Parathyroid adenoma (tissue), 2 donors: ENCODE data around the gene SLC1A7.

Source experiments
- H2AFZ ChIP-seq: fragments of 300-600 bp; sonication (generic); one replicate; pipeline ENCODE4 v1.7.0; 2017; ENCODE audit warnings: antibody characterized with exemption, mild to moderate bottlenecking
- H3K27ac ChIP-seq: fragments of 300-600 bp; sonication (generic); one replicate; pipeline ENCODE4 v1.7.0; 2017
- H3K27me3 ChIP-seq: fragments of 300-600 bp; sonication (generic); one replicate; pipeline ENCODE4 v1.7.0; 2017; ENCODE audit warnings: low read length; ENCODE audit not compliant: control insufficient read depth, insufficient read depth
- H3K36me3 ChIP-seq: fragments of 300-600 bp; sonication (generic); one replicate; pipeline ENCODE4 v1.7.0; 2017; ENCODE audit warnings: low read length; ENCODE audit not compliant: control insufficient read depth, insufficient read depth
- H3K4me1 ChIP-seq: fragments of 300-600 bp; sonication (generic); one replicate; pipeline ENCODE4 v1.7.0; 2017; ENCODE audit warnings: control low read depth
- H3K4me2 ChIP-seq: fragments of 300-600 bp; sonication (generic); one replicate; pipeline ENCODE4 v1.7.0; 2017; ENCODE audit warnings: low read length
- H3K4me3 ChIP-seq: fragments of 300-600 bp; sonication (generic); one replicate; pipeline ENCODE4 v1.7.0; 2017; ENCODE audit warnings: low read depth, low read length
- H3K79me2 ChIP-seq: fragments of 300-600 bp; sonication (generic); one replicate; pipeline ENCODE4 v1.7.0; 2017; ENCODE audit warnings: control low read depth
- H3K9ac ChIP-seq: fragments of 300-600 bp; sonication (generic); one replicate; pipeline ENCODE4 v1.7.0; 2017; ENCODE audit warnings: mild to moderate bottlenecking
- H3K9me3 ChIP-seq: fragments of 300-600 bp; sonication (generic); one replicate; pipeline ENCODE4 v1.7.0; 2017; ENCODE audit warnings: low read length; ENCODE audit not compliant: control insufficient read depth
- CTCF ChIP-seq: fragments of 300-600 bp; sonication (generic); IDR thresholded peaks from one replicate; pipeline ENCODE4 v1.7.0; 2017; ENCODE audit warnings: antibody characterized with exemption, mild to moderate bottlenecking
- donor health status: primary hyperparathyroidism.

The SLC1A7 gene

GRCh38 chr1:53162621-53163020 is 20.2 kb upstream of the SLC1A7 start:
- no peak overlapping the region for H3K4me3 ChIP-seq

GRCh38 chr1:53160924-53161378 is 18.5 kb upstream of the SLC1A7 start:
- no peaks in the 10 kb centered on the region for H3K4me1 ChIP-seq
- TF ChIP-seq CTCF: no peak
- no peak overlapping the region for H3K4me2 ChIP-seq
- no peaks in the 10 kb centered on the region for H3K36me3 ChIP-seq
- H3K9ac ChIP-seq: no peak overlapping the region
- H3K27me3 ChIP-seq: no peaks in the 10 kb centered on the region
- H3K27ac ChIP-seq: no peak overlapping the region
- H3K79me2 ChIP-seq: no peaks in the 10 kb centered on the region
- no peak overlapping the region for H3K4me3 ChIP-seq
- no peaks in the 10 kb centered on the region for H3K9me3 ChIP-seq
- no peak overlapping the region for H2AFZ ChIP-seq

More at GRCh38 chr1:53162621-53163020, 20.2 kb upstream of the SLC1A7 start:
- Histone ChIP-seq H3K79me2 (no peaks in the 10 kb centered on the region), H2AFZ (no peak overlapping the region), H3K27ac (no peak overlapping the region), H3K4me2 (no peak overlapping the region), H3K27me3 (no peaks in the 10 kb centered on the region), H3K36me3 (no peaks in the 10 kb centered on the region), H3K9me3 (no peaks in the 10 kb centered on the region), H3K4me1 (no peaks in the 10 kb centered on the region), H3K9ac (no peak overlapping the region)
- no peak for TF ChIP-seq CTCF

- no peak for TF ChIP-seq CTCF
- Histone ChIP-seq H3K9me3 (no peaks in the 10 kb centered on the region), H3K4me3 (no peak overlapping the region), H3K27ac (no peak overlapping the region), H3K79me2 (no peaks in the 10 kb centered on the region), H2AFZ (no peak overlapping the region), H3K9ac (no peak overlapping the region), H3K36me3 (no peaks in the 10 kb centered on the region), H3K4me1 (no peaks in the 10 kb centered on the region), H3K4me2 (no peak overlapping the region), H3K27me3 (no peaks in the 10 kb centered on the region)
These were observed 16.5 kb upstream of the SLC1A7 start for GRCh38 chr1:53158900-53159299.

- no peaks in the 10 kb centered on the region for H3K4me1 ChIP-seq
- no peak overlapping the region for H3K4me3 ChIP-seq
- no peaks in the 10 kb centered on the region for H3K79me2 ChIP-seq
- no peak for TF ChIP-seq CTCF
- no peak overlapping the region for H3K27ac ChIP-seq
- no peaks in the 10 kb centered on the region for H3K9me3 ChIP-seq
- no peak overlapping the region for H3K4me2 ChIP-seq
- H3K9ac ChIP-seq: no peak overlapping the region
- no peak overlapping the region for H2AFZ ChIP-seq
- no peaks in the 10 kb centered on the region for H3K36me3 ChIP-seq
- H3K27me3 ChIP-seq: no peaks in the 10 kb centered on the region
These were observed 14.3 kb upstream of the SLC1A7 start for GRCh38 chr1:53156783-53157182.

- Histone ChIP-seq H3K4me3 (no peak overlapping the region), H3K4me2 (no peak overlapping the region), H3K27me3 (no peaks in the 10 kb centered on the region), H3K4me1 (no peaks in the 10 kb centered on the region), H2AFZ (no peak overlapping the region), H3K27ac (no peak overlapping the region), H3K79me2 (no peaks in the 10 kb centered on the region), H3K9me3 (no peaks in the 10 kb centered on the region), H3K36me3 (no peaks in the 10 kb centered on the region), H3K9ac (no peak overlapping the region)
- TF ChIP-seq CTCF: no peak
These were observed 13.5 kb upstream of the SLC1A7 start for GRCh38 chr1:53155945-53156344.
